DOHH2 (cell line): ENCODE data around the gene C3orf20.

ENCODE experiments used
- H3F3A ChIP-seq: fragments of 200-600 bp; sonication (generic), shearing (Covaris generic); 2 replicates; pipeline ENCODE4 v1.6.0; 2016; ENCODE audit warnings: antibody characterized with exemption, mild to moderate bottlenecking; ENCODE audit not compliant: control insufficient read depth, insufficient read depth
- H3K27ac ChIP-seq: fragments of 200-600 bp; sonication (generic); 2 replicates; pipeline ENCODE4 v1.5.1; 2014; ENCODE audit warnings: low read depth, mild to moderate bottlenecking, low read length, moderate library complexity
- H3K27me3 ChIP-seq: fragments of 200-600 bp; sonication (generic); 2 replicates; pipeline ENCODE4 v1.6.1; 2014; ENCODE audit warnings: mild to moderate bottlenecking, low read length, mixed read lengths; ENCODE audit not compliant: control insufficient read depth
- H3K36me3 ChIP-seq: fragments of 200-600 bp; sonication (generic); 2 replicates; pipeline ENCODE4 v1.6.1; 2014; ENCODE audit warnings: mild to moderate bottlenecking, low read length, moderate library complexity, mixed read lengths; ENCODE audit not compliant: control insufficient read depth
- H3K4me1 ChIP-seq: fragments of 200-600 bp; sonication (generic); 2 replicates; pipeline ENCODE4 v1.6.1; 2014; ENCODE audit warnings: mild to moderate bottlenecking, low read length, mixed read lengths; ENCODE audit not compliant: control insufficient read depth
- H3K4me2 ChIP-seq: fragments of 200-600 bp; sonication (generic); 2 replicates; pipeline ENCODE4 v1.6.0; 2014; ENCODE audit warnings: mild to moderate bottlenecking, low read length, moderate library complexity
- H3K4me3 ChIP-seq: fragments of 200-600 bp; sonication (generic); 2 replicates; pipeline ENCODE4 v1.5.1; 2014; ENCODE audit warnings: mild to moderate bottlenecking, low read length, mixed read lengths
- H3K79me2 ChIP-seq: fragments of 200-600 bp; sonication (generic); 2 replicates; pipeline ENCODE4 v1.6.1; 2014; ENCODE audit warnings: mild to moderate bottlenecking, low read length, mixed read lengths; ENCODE audit not compliant: control insufficient read depth
- H3K9me2 ChIP-seq: fragments of 200-600 bp; sonication (generic); replicated peaks from 2 replicates; pipeline ENCODE4 v1.6.1; 2014; ENCODE audit warnings: mild to moderate bottlenecking, low read length, mixed read lengths; ENCODE audit not compliant: control insufficient read depth
- H3K9me3 ChIP-seq: fragments of 200-600 bp; sonication (generic); 2 replicates; pipeline ENCODE4 v1.6.1; 2014; ENCODE audit warnings: antibody characterized with exemption, low read length, mixed read lengths; ENCODE audit not compliant: control insufficient read depth, insufficient read depth
- H4K20me1 ChIP-seq: fragments of 200-600 bp; sonication (generic); 2 replicates; pipeline ENCODE4 v1.6.0; 2014; ENCODE audit warnings: low read depth, mild to moderate bottlenecking, antibody characterized with exemption, low read length, moderate library complexity; ENCODE audit not compliant: control insufficient read depth, insufficient read depth
- EZH2phosphoT487 ChIP-seq: fragments of 200-600 bp; sonication (generic); IDR thresholded peaks from 2 replicates; pipeline ENCODE4 v1.6.1; 2017; ENCODE audit warnings: borderline replicate concordance, mild to moderate bottlenecking, antibody characterized with exemption, low read length, moderate library complexity, mixed read lengths
- TF ChIP-seq, protein P1 (sequence below): fragments of 200-600 bp; sonication (generic); IDR thresholded peaks from one replicate; pipeline ENCODE4 v1.5.1; 2014; ENCODE audit warnings: antibody characterized with exemption, mild to moderate bottlenecking, low read depth, low read length; ENCODE audit not compliant: poor library complexity, severe bottlenecking

C3orf20 gene

DNA sequence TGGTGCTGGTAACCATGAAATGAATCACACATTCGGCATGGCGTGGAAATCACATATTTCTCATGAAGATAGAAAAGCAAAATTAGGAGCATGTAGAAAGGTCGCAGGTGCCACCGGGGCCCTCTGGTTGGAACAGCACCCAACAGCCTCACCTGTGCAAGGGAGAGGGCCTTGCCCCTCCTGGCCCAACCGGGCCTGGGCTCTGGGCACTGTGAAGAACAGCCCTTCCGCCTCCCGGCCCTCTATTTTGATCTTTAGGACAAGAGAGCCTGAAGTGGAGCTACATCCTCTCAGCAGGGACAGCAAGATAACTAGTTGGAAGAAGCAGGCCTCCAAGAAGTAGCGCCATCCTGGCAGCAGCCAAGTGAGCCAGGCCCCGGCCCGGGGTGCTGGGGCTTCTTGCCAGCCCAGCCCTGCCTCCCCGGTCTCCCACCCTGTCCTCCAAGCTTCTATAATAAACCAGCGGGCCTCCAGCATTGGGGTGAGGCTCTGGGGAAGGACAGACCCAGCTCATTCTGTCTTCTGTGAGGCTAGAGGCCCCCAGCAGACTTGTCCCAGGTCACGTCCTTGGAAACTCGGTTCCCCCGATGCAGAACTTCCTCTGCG is 97.7 kb downstream of the C3orf20 start:
- Histone ChIP-seq H3K4me2 (no peak overlapping the region), H3K4me3 (no peak overlapping the region), H3F3A (no peaks in the 10 kb centered on the region), H3K4me1 (peaks cover 12% of the 10 kb centered on the region), H3K9me3 (no peaks in the 10 kb centered on the region), H3K27me3 (no peaks in the 10 kb centered on the region), H3K27ac (no peak overlapping the region), H3K79me2 (no peaks in the 10 kb centered on the region), H3K9me2 (no peaks in the 10 kb centered on the region), H3K36me3 (no peaks in the 10 kb centered on the region), H4K20me1 (no peaks in the 10 kb centered on the region)
- TF ChIP-seq, protein P1, sequence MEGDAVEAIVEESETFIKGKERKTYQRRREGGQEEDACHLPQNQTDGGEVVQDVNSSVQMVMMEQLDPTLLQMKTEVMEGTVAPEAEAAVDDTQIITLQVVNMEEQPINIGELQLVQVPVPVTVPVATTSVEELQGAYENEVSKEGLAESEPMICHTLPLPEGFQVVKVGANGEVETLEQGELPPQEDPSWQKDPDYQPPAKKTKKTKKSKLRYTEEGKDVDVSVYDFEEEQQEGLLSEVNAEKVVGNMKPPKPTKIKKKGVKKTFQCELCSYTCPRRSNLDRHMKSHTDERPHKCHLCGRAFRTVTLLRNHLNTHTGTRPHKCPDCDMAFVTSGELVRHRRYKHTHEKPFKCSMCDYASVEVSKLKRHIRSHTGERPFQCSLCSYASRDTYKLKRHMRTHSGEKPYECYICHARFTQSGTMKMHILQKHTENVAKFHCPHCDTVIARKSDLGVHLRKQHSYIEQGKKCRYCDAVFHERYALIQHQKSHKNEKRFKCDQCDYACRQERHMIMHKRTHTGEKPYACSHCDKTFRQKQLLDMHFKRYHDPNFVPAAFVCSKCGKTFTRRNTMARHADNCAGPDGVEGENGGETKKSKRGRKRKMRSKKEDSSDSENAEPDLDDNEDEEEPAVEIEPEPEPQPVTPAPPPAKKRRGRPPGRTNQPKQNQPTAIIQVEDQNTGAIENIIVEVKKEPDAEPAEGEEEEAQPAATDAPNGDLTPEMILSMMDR = no peak
- TF ChIP-seq EZH2phosphoT487 = no peak

DNA sequence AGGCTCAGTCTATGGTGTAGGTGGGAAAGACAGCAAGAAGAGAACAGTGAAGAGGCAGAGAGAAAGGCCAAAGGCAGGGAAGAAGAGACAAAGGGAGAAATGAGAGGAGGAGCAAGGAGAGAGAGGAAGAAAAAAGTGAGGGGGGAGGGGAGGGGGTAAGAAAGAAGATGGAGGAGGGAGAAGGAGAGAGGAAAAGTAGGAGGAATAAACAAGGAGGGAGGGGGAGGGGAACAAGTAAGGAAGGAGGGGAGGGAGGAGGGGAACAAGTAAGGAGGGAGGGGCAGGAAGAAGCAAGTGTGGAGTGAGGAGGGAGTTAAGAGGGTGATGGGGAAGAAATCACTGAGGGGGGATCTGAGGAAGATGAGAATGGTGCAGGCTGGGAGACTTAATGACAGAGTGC is 98.3 kb downstream of the C3orf20 start:
- H3K4me2 ChIP-seq = no peak overlapping the region
- no peaks in the 10 kb centered on the region for H3K27me3 ChIP-seq
- peaks cover 12% of the 10 kb centered on the region for H3K4me1 ChIP-seq
- no peaks in the 10 kb centered on the region for H3K9me3 ChIP-seq
- H3K36me3 ChIP-seq = no peaks in the 10 kb centered on the region
- H3K9me2 ChIP-seq = no peaks in the 10 kb centered on the region
- TF ChIP-seq EZH2phosphoT487 = no peak
- TF ChIP-seq, protein P1 = no peak
- H4K20me1 ChIP-seq = no peaks in the 10 kb centered on the region
- H3K4me3 ChIP-seq = no peak overlapping the region
- no peak overlapping the region for H3K27ac ChIP-seq
- no peaks in the 10 kb centered on the region for H3F3A ChIP-seq
- no peaks in the 10 kb centered on the region for H3K79me2 ChIP-seq

DNA sequence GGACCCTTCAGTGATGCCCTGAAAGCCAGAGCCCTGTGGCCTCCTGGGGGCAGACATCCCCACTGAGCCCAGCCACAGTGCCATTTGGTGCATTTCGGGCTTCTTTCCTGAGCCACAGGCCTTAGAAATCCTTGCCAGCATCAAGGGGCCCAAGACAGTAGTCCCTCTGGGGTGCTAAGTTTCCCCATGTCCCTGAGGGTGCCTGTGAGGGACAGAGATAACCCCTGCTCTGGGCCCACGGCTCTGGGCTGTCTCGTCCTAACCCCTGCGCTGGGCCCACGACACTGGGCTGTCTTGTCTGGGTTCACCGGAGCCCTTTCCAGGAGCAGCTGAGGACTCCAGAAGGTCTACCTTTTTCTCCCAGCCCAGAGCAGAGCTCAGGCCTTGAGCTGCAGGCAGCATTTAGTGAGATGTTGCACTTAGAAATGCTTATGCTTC is 98.8 kb downstream of the C3orf20 start:
- Histone ChIP-seq H3K27ac (no peak overlapping the region), H3K4me1 (peaks cover 12% of the 10 kb centered on the region), H3K4me3 (no peak overlapping the region), H3F3A (no peaks in the 10 kb centered on the region), H3K36me3 (no peaks in the 10 kb centered on the region), H3K9me3 (peaks cover 2% of the 10 kb centered on the region), H3K79me2 (no peaks in the 10 kb centered on the region), H3K4me2 (no peak overlapping the region), H4K20me1 (no peaks in the 10 kb centered on the region), H3K9me2 (no peaks in the 10 kb centered on the region), H3K27me3 (no peaks in the 10 kb centered on the region)
- no peak for TF ChIP-seq EZH2phosphoT487
- TF ChIP-seq, protein P1 = no peak
